ENCODE results near the gene ADAM12. TPM values are rescaled to one million over a fixed set of nuclear protein-coding genes. Genes with fewer than 3 reads are reported as not detected.

ADAM12 gene
- total RNA-seq, 1 experiment from 2014 or later: not detected

GRCh38 chr10:126061526-126061925 lies 326.8 kb downstream of the ADAM12 start:
- TF ChIP-seq EZH2 (IDR thresholded peaks at IDR 0.05) (no peak), SIN3A (IDR thresholded peaks at IDR 0.05; ENCODE audit: low read depth) (no peak), ATF3 (IDR thresholded peaks at IDR 0.05) (no peak), ZFX (IDR thresholded peaks at IDR 0.05) (no peak), CTCF (IDR thresholded peaks at IDR 0.05 in 2 of 3, conservative IDR thresholded peaks at IDR 0.05 in 1 of 3; ENCODE audit: borderline replicate concordance in 1 of 3, insufficient read depth in 1 of 3, low read depth in 2 of 3, low read length in 2 of 3) (no peak), EGR1 (IDR thresholded peaks at IDR 0.05; ENCODE audit: low read depth) (no peak), SRF (IDR thresholded peaks at IDR 0.05; ENCODE audit: low read depth) (no peak), ELF1 (IDR thresholded peaks at IDR 0.05; ENCODE audit: borderline replicate concordance, low read depth) (no peak), REST (IDR thresholded peaks at IDR 0.05; ENCODE audit: low read depth) (no peak), MAX (IDR thresholded peaks at IDR 0.05) (no peak), CEBPB (IDR thresholded peaks at IDR 0.05; ENCODE audit: low read depth) (no peak), JUND (IDR thresholded peaks at IDR 0.05) (no peak), ZNF274 (IDR thresholded peaks at IDR 0.05; ENCODE audit: low read depth, low read length) (no peak), POLR2A (IDR thresholded peaks at IDR 0.05; ENCODE audit: borderline replicate concordance, extremely low read depth, insufficient read depth, insufficient read length) (no peak), ZBTB33 (IDR thresholded peaks at IDR 0.05; ENCODE audit: extremely low read depth, insufficient replicate concordance, low read length) (no peak), YY1 (IDR thresholded peaks at IDR 0.05; ENCODE audit: extremely low read depth, insufficient replicate concordance, low read depth, low read length) (no peak), SP1 (IDR thresholded peaks at IDR 0.05; ENCODE audit: low read depth) (no peak), FOSL1 (IDR thresholded peaks at IDR 0.05; ENCODE audit: low read depth) (no peak)
- POLR2A ChIA-PET: interaction anchor here (1.0 kb wide), 1 partner anchor 9 kb away, joined by 3 read pairs; no protein-coding TSS in a partner anchor
- no peak overlapping the region for H3K9ac ChIP-seq (ENCODE audit: low read length)
- no peaks in the 10 kb centered on the region for H3K36me3 ChIP-seq (ENCODE audit: control insufficient read depth in 1 of 2, insufficient read depth in 2 of 2, low read length in 2 of 2)
- H3K9me2 ChIP-seq (ENCODE audit: insufficient read depth): no peaks in the 10 kb centered on the region
- no peak for ATAC-seq
- H3K27ac ChIP-seq (ENCODE audit: low read depth, low read length): no peak overlapping the region
- H4K20me1 ChIP-seq (ENCODE audit: insufficient read depth): no peaks in the 10 kb centered on the region
- intact Hi-C loops (cut with micrococcal nuclease): no loop called here
- H2AFZ ChIP-seq (ENCODE audit: low read depth, low read length, poor library complexity, severe bottlenecking): no peak overlapping the region
- RAD21 ChIA-PET (ENCODE audit: low non-redundant PET in 1 of 2, low total read pairs in 2 of 2, uncharacterized antibody in 2 of 2, unreplicated experiment in 2 of 2): no interaction called here
- no peaks in the 10 kb centered on the region for H3K9me3 ChIP-seq (ENCODE audit: control insufficient read depth in 1 of 2, insufficient read depth in 1 of 2, low read depth in 1 of 2, low read length in 2 of 2)
- CTCF ChIA-PET: no interaction called here
- no peak overlapping the region for H3K4me3 ChIP-seq (replicated peaks in 1 of 2; ENCODE audit: low read depth in 1 of 2, low read length in 2 of 2)
- peaks cover 63% of the 10 kb centered on the region for H3K27me3 ChIP-seq (ENCODE audit: insufficient read depth, low read length)
- DNase-seq (ENCODE audit: low read depth, low spot score): no peak
- peaks cover 17 to 29% of the 10 kb centered on the region in 2 experiments for H3K4me1 ChIP-seq (ENCODE audit: control insufficient read depth in 1 of 2, insufficient read depth in 2 of 2, low read length in 2 of 2)
- no peak overlapping the region for H3K4me2 ChIP-seq (ENCODE audit: low read length)
- no peaks in the 10 kb centered on the region for H3K79me2 ChIP-seq (ENCODE audit: insufficient read depth, low read length)
- BruUV-seq (replicated peaks): no TSS peak
